ENCODE results near the gene OGT.

- TF ChIP-seq CTCF (IDR thresholded peaks at IDR 0.05; ENCODE audit: low read depth, low read length, poor library complexity, severe bottlenecking) (no peak), EZH2phosphoT487 (IDR thresholded peaks at IDR 0.05; ENCODE audit: borderline replicate concordance, low read length) (no peak)
Measured at GRCh38 chrX:71625471-71625870, 92.6 kb downstream of the OGT start.

All from DOHH2 (cell line).